ENCODE measurements around the gene RAB1B.

DNA sequence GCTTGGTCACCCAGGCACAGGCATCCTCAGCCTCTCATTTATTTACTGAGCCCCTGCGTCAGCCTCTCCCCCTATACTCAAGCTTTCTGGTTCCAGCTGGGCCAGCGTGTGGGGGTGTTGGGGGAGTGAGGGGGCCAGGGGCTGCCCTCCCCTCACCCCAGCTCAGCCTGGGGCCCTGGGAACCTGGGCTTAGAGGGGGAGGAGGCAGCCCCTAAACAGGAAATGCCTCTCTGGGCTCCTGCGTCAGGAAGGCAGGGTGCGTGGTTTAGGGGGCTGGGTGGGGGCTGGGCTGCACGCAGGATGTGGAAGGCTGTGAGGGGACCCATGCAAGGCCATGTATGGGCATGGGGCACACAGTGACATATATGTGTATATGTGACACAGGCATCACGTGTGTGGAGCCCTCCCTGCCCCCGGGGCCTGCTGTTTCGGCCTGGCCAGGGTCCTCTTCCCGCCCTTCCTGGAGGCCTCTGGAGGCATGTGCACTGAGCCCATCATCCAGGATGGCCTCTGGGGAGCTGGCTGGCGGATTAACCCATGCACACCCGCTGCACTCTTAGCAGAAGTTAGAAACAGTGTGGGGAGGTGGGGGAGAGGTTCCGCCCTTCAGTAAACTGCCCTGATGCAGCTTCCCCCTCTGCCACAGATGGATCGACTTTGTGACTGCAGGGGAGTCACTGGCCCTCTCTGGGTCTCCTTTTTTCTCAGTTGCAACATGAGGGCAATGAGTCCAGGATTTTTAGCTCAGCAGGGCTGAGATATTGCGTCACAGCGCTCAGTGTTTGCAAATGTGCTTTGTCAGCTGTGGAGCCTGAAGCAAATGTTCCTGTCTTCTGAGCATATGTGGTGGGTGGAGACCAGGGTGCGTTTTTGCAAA, 49.5 kb downstream of the RAB1B start:
- TF ChIP-seq, protein P1, sequence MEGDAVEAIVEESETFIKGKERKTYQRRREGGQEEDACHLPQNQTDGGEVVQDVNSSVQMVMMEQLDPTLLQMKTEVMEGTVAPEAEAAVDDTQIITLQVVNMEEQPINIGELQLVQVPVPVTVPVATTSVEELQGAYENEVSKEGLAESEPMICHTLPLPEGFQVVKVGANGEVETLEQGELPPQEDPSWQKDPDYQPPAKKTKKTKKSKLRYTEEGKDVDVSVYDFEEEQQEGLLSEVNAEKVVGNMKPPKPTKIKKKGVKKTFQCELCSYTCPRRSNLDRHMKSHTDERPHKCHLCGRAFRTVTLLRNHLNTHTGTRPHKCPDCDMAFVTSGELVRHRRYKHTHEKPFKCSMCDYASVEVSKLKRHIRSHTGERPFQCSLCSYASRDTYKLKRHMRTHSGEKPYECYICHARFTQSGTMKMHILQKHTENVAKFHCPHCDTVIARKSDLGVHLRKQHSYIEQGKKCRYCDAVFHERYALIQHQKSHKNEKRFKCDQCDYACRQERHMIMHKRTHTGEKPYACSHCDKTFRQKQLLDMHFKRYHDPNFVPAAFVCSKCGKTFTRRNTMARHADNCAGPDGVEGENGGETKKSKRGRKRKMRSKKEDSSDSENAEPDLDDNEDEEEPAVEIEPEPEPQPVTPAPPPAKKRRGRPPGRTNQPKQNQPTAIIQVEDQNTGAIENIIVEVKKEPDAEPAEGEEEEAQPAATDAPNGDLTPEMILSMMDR (IDR thresholded peaks at IDR 0.05; ENCODE audit: borderline replicate concordance, extremely low read depth, low read length, poor library complexity, severe bottlenecking), result no peak
- no peak for TF ChIP-seq EZH2 (IDR thresholded peaks at IDR 0.05; ENCODE audit: borderline replicate concordance, low read depth, low read length, severe bottlenecking)

Measured in DND-41 (cell line).